Upper lobe of left lung (tissue), 6 donors: ENCODE results near the gene SSRP1. TPM values are rescaled to one million over a fixed set of nuclear protein-coding genes. Genes with fewer than 3 reads are reported as not detected.
A peak's percentile ranks its signal among the peaks of the same experiment; 100 is the strongest.

ENCODE experiments used
- ATAC-seq, 2 donors: fragments of 200-7000 bp; cut with Tn5 transposase; one replicate each; pipeline ENCODE4 v1.9.1; 2022; ENCODE audit warnings: mild to moderate bottlenecking in 2 of 2, moderate library complexity in 2 of 2; ENCODE audit not compliant: low FRiP score in 2 of 2
- DNase-seq, 2 donors: peaks; one replicate each; pipeline ENCODE4 v3.0.0-alpha.2; 2019 to 2020
- H3K27ac ChIP-seq, 4 donors: fragments of 200-600 bp; sonication (generic); one replicate each; pipeline ENCODE4 v1.5.1; 2016 to 2019
- H3K27me3 ChIP-seq, 4 donors: fragments of 200-600 bp; sonication (generic); one replicate each; pipeline ENCODE4 v1.5.1; 2017 to 2019
- H3K36me3 ChIP-seq, 4 donors: fragments of 200-600 bp; sonication (generic); one replicate each; pipeline ENCODE4 v1.5.1; 2016 to 2019
- H3K4me1 ChIP-seq, 4 donors: fragments of 200-600 bp; sonication (generic); one replicate each; pipeline ENCODE4 v1.5.1; 2018 to 2019
- H3K4me3 ChIP-seq, 4 donors: fragments of 200-600 bp; sonication (generic); one replicate each; pipeline ENCODE4 v1.5.1; 2017 to 2019; ENCODE audit warnings: mild to moderate bottlenecking in 2 of 4, moderate library complexity in 1 of 4
- H3K9me3 ChIP-seq, 4 donors: fragments of 200-600 bp; sonication (generic); one replicate each; pipeline ENCODE4 v1.5.1; 2018 to 2019
- CTCF ChIP-seq, 6 experiments: fragments of 450-650 bp in 4 of 6; fragments of 200-600 bp in 2 of 6; sonication (generic) in 2 of 6; IDR thresholded peaks; one replicate each; pipeline ENCODE4 v1.5.1; 2016 to 2019; ENCODE audit warnings: antibody characterized with exemption in 6 of 6
- EP300 ChIP-seq, 4 donors: sonication (generic); formaldehyde crosslinking; IDR thresholded peaks; one replicate each; pipeline ENCODE4 v1.5.1; 2017; ENCODE audit warnings: antibody characterized with exemption in 4 of 4, control low read depth in 2 of 4
- POLR2A ChIP-seq, 4 donors: fragments of 450-650 bp; IDR thresholded peaks; one replicate each; pipeline ENCODE4 v1.5.1; 2016 to 2017; ENCODE audit warnings: antibody characterized with exemption in 4 of 4, mild to moderate bottlenecking in 2 of 4
- POLR2AphosphoS5 ChIP-seq, 2 donors: sonication (generic); formaldehyde crosslinking; IDR thresholded peaks; one replicate each; pipeline ENCODE4 v1.5.1; 2017; ENCODE audit warnings: antibody characterized with exemption in 2 of 2
- WGBS, 2 donors: methylation state at CpG; one replicate each; pipeline ENCODE4 v1.1.5; 2017 to 2018; 5-methylcytosine and 5-hydroxymethylcytosine counted together
- total RNA-seq, 6 donors: library from RNA; depleted of rRNA in 4 of 6; stranded (reverse); fragments of >200 nt in 4 of 6; gene quantifications; one replicate each; pipeline versions ENCODE4 v1.1.0 to v1.2.1, GENCODE V29; 2016 to 2021
- donor health status: DM: no; HTN: no; CAD: no; lungs with moderate emphysema.
- donor health status: DM: no; HTN: yes; CAD: no; lungs with severe emphysema.

Gene SSRP1
- 10 to 100 TPM; 48.2 to 89.6 (median 65.5) TPM for total RNA-seq

- Histone ChIP-seq H3K27me3 (no peaks in the 10 kb centered on the region), H3K4me1 (peaks cover 15 to 26% (median 18%) of the 10 kb centered on the region in 4 donors), H3K4me3 (peak within 1 kb of the TSS; percentile 83 to 97 (median 94)), H3K9me3 (no peaks in the 10 kb centered on the region), H3K36me3 (peaks cover 9 to 36% (median 25%) of the 10 kb centered on the region in 4 donors), H3K27ac (peak within 1 kb of the TSS; percentile 93 to 98 (median 94))
- WGBS, 2 donors, result 0% methylated on average over 12 to 51 of the region's 69 CpGs
- TF ChIP-seq POLR2A (IDR thresholded peaks at IDR 0.05) (peak in 2 of 4 donors; percentile 50 to 61), POLR2AphosphoS5 (IDR thresholded peaks at IDR 0.05) (peak; percentile 63 to 79), CTCF (IDR thresholded peaks at IDR 0.05) (no peak), EP300 (IDR thresholded peaks at IDR 0.05) (no peak)
- DNase-seq (peak; percentile 93 to 96), ATAC-seq (peak; percentile 95 to 98)
Measured at GRCh38 chr11:57335343-57336110, at the start of gene SSRP1. Gene SSRP1 (minus strand): TSS chr11:57335892. CDS start chr11:57335121, 771 bp downstream.

- no peaks in the 10 kb centered on the region for H3K27me3 ChIP-seq
- H3K9me3 ChIP-seq, result no peaks in the 10 kb centered on the region
- 75 to 77% methylated on average over 2 of the region's 2 CpGs for WGBS, 2 donors
- DNase-seq (no peak), ATAC-seq (no peak)
- no peak within 1 kb of the TSS for H3K27ac ChIP-seq
- no peak within 1 kb of the TSS for H3K4me3 ChIP-seq
- no peaks in the 10 kb centered on the region for H3K36me3 ChIP-seq
- no peaks in the 10 kb centered on the region for H3K4me1 ChIP-seq
- TF ChIP-seq CTCF (IDR thresholded peaks at IDR 0.05), result no peak
- no peak for TF ChIP-seq POLR2A (IDR thresholded peaks at IDR 0.05)
- TF ChIP-seq EP300 (IDR thresholded peaks at IDR 0.05), result no peak
- TF ChIP-seq POLR2AphosphoS5 (IDR thresholded peaks at IDR 0.05), result no peak
Measured at GRCh38 chr11:57380975-57381374, 45.3 kb upstream of the SSRP1 start, which contains the start of gene PRG3. Gene PRG3 (minus strand): TSS chr11:57381150. CDS start chr11:57380708, 442 bp downstream.

- Histone ChIP-seq H3K4me3 (no peak overlapping the region), H3K27me3 (no peaks in the 10 kb centered on the region), H3K27ac (no peak overlapping the region), H3K9me3 (no peaks in the 10 kb centered on the region), H3K36me3 (no peaks in the 10 kb centered on the region), H3K4me1 (no peaks in the 10 kb centered on the region)
- ATAC-seq (no peak), DNase-seq (no peak)
- TF ChIP-seq POLR2AphosphoS5 (IDR thresholded peaks at IDR 0.05) (no peak), CTCF (IDR thresholded peaks at IDR 0.05) (no peak), EP300 (IDR thresholded peaks at IDR 0.05) (no peak), POLR2A (IDR thresholded peaks at IDR 0.05) (no peak)
- 28 to 30% methylated on average over 9 to 10 of the region's 10 CpGs for WGBS, 2 donors
Measured at GRCh38 chr11:57379732-57380131, 44.0 kb upstream of the SSRP1 start.

GRCh38 chr11:57378186-57378585 is 42.5 kb upstream of the SSRP1 start:
- H3K4me1 ChIP-seq, result no peaks in the 10 kb centered on the region
- no peaks in the 10 kb centered on the region for H3K36me3 ChIP-seq
- no peaks in the 10 kb centered on the region for H3K27me3 ChIP-seq
- no peaks in the 10 kb centered on the region for H3K9me3 ChIP-seq
- no peak overlapping the region for H3K27ac ChIP-seq
- DNase-seq (no peak), ATAC-seq (no peak)
- TF ChIP-seq CTCF (IDR thresholded peaks at IDR 0.05), result no peak
- TF ChIP-seq POLR2A (IDR thresholded peaks at IDR 0.05), result no peak
- no peak for TF ChIP-seq POLR2AphosphoS5 (IDR thresholded peaks at IDR 0.05)
- TF ChIP-seq EP300 (IDR thresholded peaks at IDR 0.05), result no peak
- no peak overlapping the region for H3K4me3 ChIP-seq
